H1 (cell line): ENCODE measurements around the gene CFHR3. TPM values are rescaled to one million over a fixed set of nuclear protein-coding genes. Genes with fewer than 3 reads are reported as not detected.

ENCODE experiments used
- CEBPB ChIP-seq: IDR thresholded peaks from 2 replicates; pipeline ENCODE4 v1.6.1; 2012; ENCODE audit warnings: low read depth, low read length
- CHD7 ChIP-seq: fragments of 300-600 bp; sonication (generic); IDR thresholded peaks from 2 replicates; pipeline ENCODE4 v1.7.1; 2012; ENCODE audit warnings: low read length, moderate library complexity, mild to moderate bottlenecking, inconsistent platforms; ENCODE audit not compliant: insufficient replicate concordance
- KDM1A ChIP-seq: fragments of 200-600, 300-600 bp; sonication (generic); IDR thresholded peaks from 2 replicates; pipeline ENCODE4 v1.7.1; 2016; ENCODE audit warnings: mild to moderate bottlenecking, low read length, borderline replicate concordance
- POLR2A ChIP-seq, 2 experiments: IDR thresholded peaks; 1 replicate in 1 of 2; 2 replicates in 1 of 2; pipeline ENCODE4 v1.6.1; 2011; ENCODE audit warnings: low read depth in 2 of 2, low read length in 2 of 2, mild to moderate bottlenecking in 2 of 2; ENCODE audit errors: control extremely low read depth in 1 of 2
- POLR2AphosphoS5 ChIP-seq: IDR thresholded peaks from 2 replicates; pipeline ENCODE4 v1.6.1; 2011; ENCODE audit warnings: low read depth, low read length
- RBBP5 ChIP-seq: IDR thresholded peaks from 2 replicates; pipeline ENCODE4 v1.7.1; 2012; ENCODE audit warnings: low read depth, mild to moderate bottlenecking, inconsistent platforms, low read length, moderate library complexity, borderline replicate concordance
- RXRA ChIP-seq: IDR thresholded peaks from 2 replicates; pipeline ENCODE4 v1.6.1; 2011; ENCODE audit warnings: low read depth, mild to moderate bottlenecking, low read length, moderate library complexity; ENCODE audit not compliant: insufficient read depth
- SAP30 ChIP-seq: fragments of 300-600 bp; sonication (generic); IDR thresholded peaks from 2 replicates; pipeline ENCODE4 v1.7.1; 2012; ENCODE audit warnings: low read length, moderate library complexity, mild to moderate bottlenecking, inconsistent platforms; ENCODE audit not compliant: insufficient read depth, insufficient replicate concordance
- SIX5 ChIP-seq: IDR thresholded peaks from 2 replicates; pipeline ENCODE4 v1.6.1; 2011; ENCODE audit warnings: mild to moderate bottlenecking, low read depth, low read length
- SP1 ChIP-seq: IDR thresholded peaks from 2 replicates; pipeline ENCODE4 v1.6.1; 2011; ENCODE audit warnings: low read depth, low read length
- polyA plus RNA-seq, 7 experiments: library from polyadenylated mRNA; depleted of rRNA in 3 of 7; stranded (reverse) in 5 of 7; unstranded in 2 of 7; fragments of >200 nt in 5 of 7; fragments of 200-250 nt in 2 of 7; gene quantifications; 1 replicate in 5 of 7; 2 replicates in 1 of 7; 4 replicates in 1 of 7; pipeline versions ENCODE4 v1.2.1 to v1.2.3, GENCODE V29; 2011 to 2013; ENCODE audit warnings: missing spikeins in 2 of 7, mixed read lengths in 2 of 7
- total RNA-seq: library from RNA; stranded (reverse); fragmentation: NEBNext Ultra II Directional; extraction: Animal tissue kit (Norgen Biotek cat#: 25700); gene quantifications from 2 replicates; pipeline ENCODE4 v1.2.1, GENCODE V29; 2021

The CFHR3 gene
- total and polyA plus RNA-seq, 2 of the 8 experiments (the other 6 are each of a cell fraction or from before 2014, with no cell fraction given) = 0.20 to 0.52 TPM

- no peak for TF ChIP-seq CHD7
- TF ChIP-seq KDM1A = no peak
- TF ChIP-seq RBBP5 = no peak
- no peak for TF ChIP-seq POLR2AphosphoS5
- no peak for TF ChIP-seq SIX5
- TF ChIP-seq SP1 = no peak
- TF ChIP-seq POLR2A (IDR thresholded peaks at IDR 0.05; ENCODE audit: control extremely low read depth in 1 of 2, low read depth in 2 of 2, low read length in 2 of 2) = no peak
- TF ChIP-seq CEBPB = no peak
- TF ChIP-seq RXRA = no peak
- no peak for TF ChIP-seq SAP30
Observed at GRCh38 chr1:196774175-196774574, 465 bp upstream of the CFHR3 start (continued).
